DMS153 treated with DMSO at 0.1 percent for 48 hours (cell line): Measurements from ENCODE around the gene TSPAN5.
A peak's percentile ranks its signal among the peaks of the same experiment; 100 is the strongest.

Experiments
- DNase-seq: peaks from one replicate; lab custom pipeline; 2025; ENCODE audit not compliant: unreplicated experiment; lab: John Stamatoyannopoulos, UW

The TSPAN5 gene

DNA sequence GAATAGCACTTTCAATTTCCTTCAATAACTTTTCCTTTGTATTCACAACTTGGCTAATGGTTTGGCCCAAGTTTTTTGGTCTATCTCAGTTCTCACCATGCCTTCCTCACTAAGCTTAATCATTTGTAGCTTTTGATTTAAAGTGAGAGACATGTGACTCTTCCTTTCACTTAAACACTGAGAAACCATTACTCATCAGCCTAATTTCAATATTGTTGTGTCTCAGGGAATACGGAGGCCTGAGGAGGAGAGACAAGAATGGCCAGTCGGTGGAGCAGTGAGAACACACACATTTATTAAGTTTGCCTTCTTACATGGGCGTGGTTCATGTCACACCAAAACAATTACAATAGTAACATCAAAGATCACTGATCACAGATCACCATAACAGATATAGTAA, 56.7 kb downstream of the TSPAN5 start:
- no peak for DNase-seq

GRCh38 chr4:98599617-98600205, 58.7 kb downstream of the TSPAN5 start:
- DNase-seq: no peak

- no peak for DNase-seq
Observed at GRCh38 chr4:98586962-98587354, 71.5 kb downstream of the TSPAN5 start.

GRCh38 chr4:98586291-98586961, 72.0 kb downstream of the TSPAN5 start:
- DNase-seq: no peak

DNA sequence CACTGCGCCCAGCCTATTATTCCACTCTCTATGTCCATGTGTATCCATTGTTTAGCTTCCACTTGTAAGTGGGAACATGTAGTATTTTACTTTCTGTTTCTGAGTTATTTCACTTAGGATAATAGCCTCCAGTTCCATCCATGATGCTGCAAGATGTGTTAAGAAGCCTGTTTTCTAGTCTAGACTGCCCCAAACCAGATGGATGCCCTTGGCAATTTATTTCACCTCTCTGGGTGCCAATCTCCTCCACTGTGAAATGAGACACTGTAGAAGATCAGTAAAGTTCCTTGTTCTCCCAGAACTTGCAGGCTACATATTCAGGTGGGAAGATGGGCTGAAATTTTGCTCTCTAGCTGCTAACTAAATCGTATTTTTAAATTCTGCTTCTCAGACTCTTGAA, 72.8 kb downstream of the TSPAN5 start:
- DNase-seq: no peak

- DNase-seq: no peak
Observed at GRCh38 chr4:98584265-98584664, 74.1 kb downstream of the TSPAN5 start.

DNA sequence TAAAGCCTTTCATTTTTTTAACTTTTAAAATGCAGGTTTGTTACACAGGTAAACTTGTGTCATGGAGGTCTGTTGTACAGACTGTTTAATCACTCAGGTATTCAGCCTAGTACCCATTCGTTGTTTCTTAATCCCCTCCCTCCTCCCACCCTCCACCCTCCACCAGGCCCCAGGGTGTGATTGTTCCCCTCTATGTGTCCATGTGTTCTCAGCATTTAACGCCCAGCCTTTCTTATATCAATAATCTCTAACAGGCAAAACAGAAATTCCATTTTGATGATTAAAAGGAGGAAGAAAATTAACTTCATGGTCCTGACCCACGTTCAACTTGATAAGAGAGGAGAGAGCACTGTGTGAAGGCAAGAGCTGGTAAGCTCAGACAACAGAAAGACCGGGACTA, 75.1 kb downstream of the TSPAN5 start:
- DNase-seq: no peak

DNA sequence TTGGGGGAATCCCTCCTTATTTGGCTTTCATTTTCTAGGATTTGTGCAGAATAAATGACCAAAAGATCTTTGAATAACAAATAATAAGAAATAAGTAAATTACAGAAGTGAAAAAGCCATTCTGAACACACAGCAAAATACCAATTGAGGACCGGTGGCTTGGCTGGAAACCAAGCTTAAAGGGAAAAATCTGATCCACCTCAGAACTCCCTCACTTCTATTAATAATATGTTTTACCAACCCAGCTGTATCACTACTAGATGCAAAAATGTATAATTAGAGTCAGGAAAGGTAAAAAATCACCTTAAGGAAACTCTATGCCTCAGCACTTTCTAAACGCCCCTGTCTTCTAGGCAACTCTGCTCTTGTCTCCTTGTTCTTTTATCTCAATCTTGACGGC, 77.3 kb downstream of the TSPAN5 start:
- no peak for DNase-seq

DNA sequence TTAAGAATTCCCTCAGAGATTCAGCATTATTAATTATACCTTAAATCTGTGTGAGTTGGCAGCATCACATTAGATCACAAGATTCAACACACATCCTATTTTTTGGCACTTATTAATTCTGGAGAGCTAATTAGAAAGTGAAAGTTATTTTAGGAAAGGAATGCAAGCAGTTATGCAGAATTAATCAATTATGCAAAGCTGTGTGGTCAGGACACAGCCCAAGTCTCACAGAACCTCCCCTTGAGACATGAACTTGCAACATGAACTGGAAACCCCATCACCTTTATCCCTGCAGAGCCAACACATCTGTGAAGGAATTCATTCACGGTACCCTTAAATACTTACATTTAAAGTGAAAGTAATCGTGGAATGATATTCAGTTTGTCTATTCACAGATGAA, 80.5 kb downstream of the TSPAN5 start:
- no peak for DNase-seq

DNA sequence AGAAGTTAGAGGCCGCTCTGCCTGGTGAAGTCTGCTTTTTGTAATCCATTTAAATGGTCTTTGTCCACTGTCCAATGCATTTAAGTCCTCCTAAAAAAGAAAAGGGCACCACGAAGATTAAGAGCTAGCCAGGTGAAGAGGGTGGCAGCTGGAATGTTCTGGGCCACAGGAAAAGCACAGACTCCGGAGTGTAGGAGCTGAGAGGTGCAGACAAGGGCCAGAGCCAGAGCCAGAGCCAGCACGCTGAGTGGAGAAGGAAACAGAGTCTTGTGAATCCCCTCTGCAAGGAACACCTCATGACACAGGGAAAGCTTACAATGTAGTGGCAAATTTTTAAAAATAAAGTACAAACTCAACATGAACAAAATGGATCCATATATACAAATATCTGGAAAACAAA, 83.6 kb downstream of the TSPAN5 start:
- DNase-seq: no peak

GRCh38 chr4:98573791-98574190, 84.6 kb downstream of the TSPAN5 start:
- peak; percentile 5 for DNase-seq

GRCh38 chr4:98572697-98573096, 85.7 kb downstream of the TSPAN5 start:
- no peak for DNase-seq

GRCh38 chr4:98571161-98571786, 87.1 kb downstream of the TSPAN5 start:
- no peak for DNase-seq

GRCh38 chr4:98570151-98570797, 88.1 kb downstream of the TSPAN5 start:
- no peak for DNase-seq

DNA sequence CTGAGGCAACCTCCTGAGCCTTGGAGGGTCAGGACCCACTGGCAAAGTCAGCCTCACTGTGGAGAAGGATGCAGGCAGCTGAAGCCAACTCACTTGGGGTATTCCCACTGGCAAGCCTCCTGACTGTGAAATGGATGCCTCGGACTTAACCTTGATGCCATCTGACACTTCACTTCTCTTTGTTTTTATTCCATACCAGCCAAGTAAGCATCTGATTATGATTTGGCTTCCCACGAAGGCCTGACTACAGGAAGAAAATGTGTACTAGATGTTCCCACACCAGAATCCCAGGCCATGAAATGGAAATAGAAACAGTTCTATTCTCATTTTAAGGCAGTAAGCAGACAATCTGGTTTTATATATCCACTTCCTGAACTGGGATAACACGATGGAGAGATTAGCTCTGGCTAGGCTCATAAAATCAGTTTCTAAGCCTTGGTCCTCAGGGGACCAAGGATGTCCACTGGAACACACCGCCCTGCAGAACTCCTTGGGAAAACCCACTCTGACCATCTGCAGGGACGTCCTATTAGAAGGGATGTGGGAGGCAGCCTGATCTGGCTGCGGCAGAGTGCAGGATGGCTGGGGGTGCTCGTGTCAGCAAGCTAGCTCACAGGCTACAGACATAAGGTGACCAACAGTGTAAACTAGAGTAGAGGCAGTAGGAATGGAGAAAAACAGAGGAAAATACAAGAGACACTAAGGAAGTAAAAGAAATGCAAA, 89.3 kb downstream of the TSPAN5 start:
- no peak for DNase-seq

DNA sequence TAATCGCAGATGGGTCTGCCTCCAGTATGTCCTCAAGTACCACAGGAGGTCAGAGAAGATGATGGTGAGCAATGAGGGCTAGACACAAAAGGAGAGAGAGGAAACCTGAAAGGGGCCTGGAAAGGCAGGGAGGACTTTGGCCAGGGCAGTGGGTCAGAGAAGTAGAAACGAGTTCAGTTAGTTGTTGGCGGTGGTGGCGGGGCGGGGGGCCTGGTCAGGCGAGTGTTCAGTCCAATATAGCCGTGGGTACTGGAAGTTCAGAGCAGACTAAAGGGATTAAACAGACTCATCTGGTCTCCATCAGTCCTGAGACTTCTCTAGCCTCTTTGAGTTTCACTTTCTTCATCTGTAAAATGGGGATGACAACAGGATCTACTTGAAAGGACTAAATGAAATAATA, 90.8 kb downstream of the TSPAN5 start:
- DNase-seq: no peak

- no peak for DNase-seq
Observed at GRCh38 chr4:98566361-98567008, 91.9 kb downstream of the TSPAN5 start.

DNA sequence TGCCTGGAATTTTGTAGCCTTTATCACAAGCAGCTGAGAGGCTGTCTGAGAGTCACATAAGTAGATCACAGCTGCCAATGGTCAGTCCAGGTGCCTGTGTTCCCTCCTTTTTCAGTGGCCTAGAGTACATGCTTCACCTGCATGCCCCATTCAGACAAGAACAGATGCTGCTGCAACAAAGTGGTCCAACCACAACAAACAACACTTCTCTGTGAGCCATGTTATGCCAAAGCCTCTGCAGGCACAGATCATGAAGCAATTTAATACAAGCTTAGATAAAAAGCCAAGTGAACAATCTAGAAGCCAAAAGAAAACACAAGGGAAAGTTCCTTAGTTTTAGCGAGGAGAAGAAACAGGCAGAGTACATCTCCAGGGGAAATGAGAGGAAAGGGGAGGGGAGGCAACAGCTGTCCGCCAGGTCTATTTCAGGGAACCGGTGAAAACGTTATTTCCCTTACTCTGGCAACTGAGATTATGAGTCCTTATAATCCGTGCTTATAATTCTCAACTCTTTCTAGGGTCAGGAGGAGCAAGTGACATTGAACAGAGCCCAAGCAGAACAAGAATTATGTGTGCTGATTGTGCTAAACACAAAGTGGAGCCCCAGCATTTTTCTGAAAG, 92.6 kb downstream of the TSPAN5 start:
- no peak for DNase-seq

GRCh38 chr4:98564852-98565251, 93.6 kb downstream of the TSPAN5 start:
- DNase-seq: no peak

GRCh38 chr4:98560321-98560720, 98.1 kb downstream of the TSPAN5 start:
- no peak for DNase-seq
